Dermis lymphatic vessel endothelial cell (primary cell): ENCODE results near the gene SREBF1. TPM values are rescaled to one million over a fixed set of nuclear protein-coding genes. Genes with fewer than 3 reads are reported as not detected.

Source experiments
- total RNA-seq: library from RNA; depleted of rRNA; stranded (reverse); fragments of >200 nt; gene quantifications from 2 replicates; pipeline ENCODE4 v1.2.1, GENCODE V29; 2014

SREBF1 gene
- 25.6 and 41.5 TPM in 2 replicates for total RNA-seq

GRCh38 chr17:17836818-17837379 is at the start of gene SREBF1:
Gene SREBF1 (minus strand): TSS chr17:17836986. CDS start chr17:17836817, 169 bp downstream.

Other genes with a start within 250 kb of the SREBF1 start
- gene PEMT, start 245.3 kb downstream of the SREBF1 start, total RNA-seq, result 15.3 and 17.7 TPM in 2 replicates
- gene RAI1, start 155.5 kb downstream of the SREBF1 start, total RNA-seq, result 6.3 and 7.7 TPM in 2 replicates
- gene TOM1L2, start 135.4 kb upstream of the SREBF1 start, total RNA-seq, result 13.2 and 13.3 TPM in 2 replicates
- gene DRC3, start 135.9 kb upstream of the SREBF1 start, total RNA-seq, result 2.3 and 4.0 TPM in 2 replicates
- gene ATPAF2, start 202.2 kb upstream of the SREBF1 start, total RNA-seq, result 17.2 and 18.5 TPM in 2 replicates
- 7.3 and 7.4 TPM in 2 replicates for gene GID4, start 202.4 kb upstream of the SREBF1 start, total RNA-seq